HUES6 (cell line): ENCODE measurements around the gene TLR9.

ENCODE experiments used
- H3K27ac ChIP-seq: 2 replicates; pipeline ENCODE4 v1.7.0; 2013; ENCODE audit warnings: low read depth, mild to moderate bottlenecking, low read length, inconsistent platforms
- H3K27me3 ChIP-seq: 2 replicates; pipeline ENCODE4 v1.6.1; 2013; ENCODE audit warnings: low read length; ENCODE audit not compliant: control insufficient read depth, insufficient read depth
- H3K36me3 ChIP-seq: 2 replicates; pipeline ENCODE4 v1.6.1; 2013; ENCODE audit warnings: low read length; ENCODE audit not compliant: control insufficient read depth, insufficient read depth
- H3K4me1 ChIP-seq: 2 replicates; pipeline ENCODE4 v1.6.1; 2013; ENCODE audit warnings: low read length; ENCODE audit not compliant: control insufficient read depth, insufficient read depth
- H3K4me3 ChIP-seq: 2 replicates; pipeline ENCODE4 v1.5.1; 2013; ENCODE audit warnings: low read depth, low read length
- H3K9ac ChIP-seq: one replicate; pipeline ENCODE4 v1.6.1; 2013; ENCODE audit warnings: mild to moderate bottlenecking, low read length
- H3K9me3 ChIP-seq: 2 replicates; pipeline ENCODE4 v1.6.1; 2013; ENCODE audit warnings: low read depth, low read length; ENCODE audit not compliant: control insufficient read depth, insufficient read depth

Gene TLR9

DNA sequence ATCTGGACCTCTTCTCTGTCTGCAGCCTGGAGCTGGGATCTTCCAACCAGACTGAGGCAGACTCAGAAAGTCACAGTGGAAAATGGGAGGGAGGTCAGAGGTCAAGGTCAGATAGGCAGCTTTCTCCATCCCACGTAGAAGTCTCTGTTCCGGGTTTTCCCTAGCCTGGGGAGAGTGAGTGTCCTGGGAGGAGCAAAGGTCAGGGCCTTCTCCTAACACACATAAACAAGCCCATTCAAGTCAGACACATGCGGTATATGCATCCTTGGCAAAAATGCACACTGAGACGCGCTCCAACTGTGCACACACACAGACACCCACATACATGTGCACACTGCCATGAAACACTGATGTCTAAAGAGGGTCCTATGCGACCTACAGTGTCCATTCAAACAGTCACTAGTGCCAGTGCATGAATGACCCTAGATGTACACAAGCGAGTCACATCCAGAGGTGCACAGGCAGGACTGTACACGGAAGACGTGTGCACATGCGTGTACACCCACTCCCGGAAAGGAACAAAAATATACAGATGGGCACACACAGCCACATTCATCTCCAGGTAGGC lies 12.8 kb upstream of the TLR9 start:
- Histone ChIP-seq H3K27me3 (no peaks in the 10 kb centered on the region), H3K36me3 (peaks cover 15% of the 10 kb centered on the region; the same call in 1 of the 2 replicates), H3K9me3 (no peaks in the 10 kb centered on the region), H3K4me3 (peak overlapping the region; percentile 93), H3K27ac (peak overlapping the region; percentile 20; the same call in 1 of the 2 replicates), H3K9ac (peak overlapping the region; percentile 59), H3K4me1 (peaks cover 41% of the 10 kb centered on the region)

- peak overlapping the region; percentile 10 for H3K9ac ChIP-seq
- peaks cover 15% of the 10 kb centered on the region; the same call in 1 of the 2 replicates for H3K36me3 ChIP-seq
- no peaks in the 10 kb centered on the region for H3K9me3 ChIP-seq
- peaks cover 41% of the 10 kb centered on the region for H3K4me1 ChIP-seq
- H3K27ac ChIP-seq = peak overlapping the region; percentile 20; the same call in 1 of the 2 replicates
- H3K27me3 ChIP-seq = no peaks in the 10 kb centered on the region
- H3K4me3 ChIP-seq = peak overlapping the region; percentile 93
These were observed 12.3 kb upstream of the TLR9 start for GRCh38 chr3:52237657-52238172.

DNA sequence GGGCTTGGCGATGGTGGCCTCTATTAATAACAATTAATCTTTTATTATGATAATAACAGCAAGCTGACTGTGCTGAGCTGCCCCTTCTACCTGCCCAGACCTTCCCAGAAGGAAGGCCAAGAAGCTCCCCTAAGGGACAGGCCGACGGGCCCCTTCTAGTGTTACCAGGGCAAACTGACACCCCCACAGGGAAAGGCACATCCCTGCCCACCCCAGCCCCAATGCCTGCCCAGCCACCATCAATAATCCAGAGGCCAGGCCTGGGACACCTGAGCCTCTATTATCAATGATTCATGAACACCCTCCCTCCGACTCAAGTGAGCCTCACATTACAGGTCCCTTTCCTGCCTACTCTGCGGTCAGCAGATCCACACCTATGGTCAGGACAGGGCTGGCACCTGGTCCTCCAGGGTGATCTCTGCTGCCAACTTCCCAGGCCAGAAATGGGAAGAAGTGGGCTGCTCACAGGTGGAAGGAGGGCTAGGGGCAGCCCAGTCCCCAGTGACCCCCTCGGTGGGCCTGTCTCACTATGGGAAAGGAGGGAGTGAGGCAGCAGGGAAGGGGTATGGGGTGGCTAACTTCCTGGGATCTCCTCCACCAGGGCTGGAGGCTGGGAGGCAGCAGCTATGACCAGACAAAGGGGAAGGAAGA lies 11.7 kb upstream of the TLR9 start:
- peak overlapping the region; percentile 10 for H3K9ac ChIP-seq
- no peaks in the 10 kb centered on the region for H3K9me3 ChIP-seq
- H3K27me3 ChIP-seq = no peaks in the 10 kb centered on the region
- H3K4me1 ChIP-seq = peaks cover 41% of the 10 kb centered on the region
- peak overlapping the region; percentile 20; the same call in 1 of the 2 replicates for H3K27ac ChIP-seq
- peaks cover 15% of the 10 kb centered on the region; the same call in 1 of the 2 replicates for H3K36me3 ChIP-seq
- peak overlapping the region; percentile 93 for H3K4me3 ChIP-seq

- H3K9me3 ChIP-seq = no peaks in the 10 kb centered on the region
- H3K4me3 ChIP-seq = no peak overlapping the region
- H3K9ac ChIP-seq = no peak overlapping the region
- 0 out of 2 replicates have a peak overlapping the region, but pooled peaks have one; percentile 42 for H3K27ac ChIP-seq
- H3K27me3 ChIP-seq = no peaks in the 10 kb centered on the region
- H3K36me3 ChIP-seq = peaks cover 15% of the 10 kb centered on the region; the same call in 1 of the 2 replicates
- peaks cover 41% of the 10 kb centered on the region for H3K4me1 ChIP-seq
These were observed 11.0 kb upstream of the TLR9 start for GRCh38 chr3:52236424-52236886.

GRCh38 chr3:52234516-52235447 lies 9.3 kb upstream of the TLR9 start:
- Histone ChIP-seq H3K27ac (no peak overlapping the region), H3K4me3 (no peak overlapping the region), H3K36me3 (peaks cover 31% of the 10 kb centered on the region), H3K27me3 (no peaks in the 10 kb centered on the region), H3K4me1 (peaks cover 28% of the 10 kb centered on the region), H3K9me3 (no peaks in the 10 kb centered on the region), H3K9ac (no peak overlapping the region)

- Histone ChIP-seq H3K4me1 (peaks cover 27% of the 10 kb centered on the region), H3K27ac (no peak overlapping the region), H3K9me3 (no peaks in the 10 kb centered on the region), H3K4me3 (no peak overlapping the region), H3K9ac (no peak overlapping the region), H3K27me3 (no peaks in the 10 kb centered on the region), H3K36me3 (peaks cover 39% of the 10 kb centered on the region)
These were observed 8.5 kb upstream of the TLR9 start for GRCh38 chr3:52233968-52234367.

- Histone ChIP-seq H3K27me3 (no peaks in the 10 kb centered on the region), H3K9ac (no peak overlapping the region), H3K9me3 (no peaks in the 10 kb centered on the region), H3K36me3 (peaks cover 44% of the 10 kb centered on the region), H3K4me1 (peaks cover 22% of the 10 kb centered on the region), H3K4me3 (no peak overlapping the region), H3K27ac (no peak overlapping the region)
These were observed 7.7 kb upstream of the TLR9 start for GRCh38 chr3:52233108-52233591.

GRCh38 chr3:52232279-52233107 lies 7.0 kb upstream of the TLR9 start:
- Histone ChIP-seq H3K9me3 (no peaks in the 10 kb centered on the region), H3K9ac (no peak overlapping the region), H3K27ac (no peak overlapping the region), H3K4me1 (peaks cover 17% of the 10 kb centered on the region), H3K4me3 (no peak overlapping the region), H3K36me3 (peaks cover 44% of the 10 kb centered on the region), H3K27me3 (no peaks in the 10 kb centered on the region)

- Histone ChIP-seq H3K4me3 (no peak overlapping the region), H3K36me3 (peaks cover 44% of the 10 kb centered on the region), H3K4me1 (peaks cover 9% of the 10 kb centered on the region), H3K9ac (no peak overlapping the region), H3K27ac (no peak overlapping the region), H3K9me3 (no peaks in the 10 kb centered on the region), H3K27me3 (no peaks in the 10 kb centered on the region)
These were observed 6.2 kb upstream of the TLR9 start for GRCh38 chr3:52231502-52232278.
